ENCODE measurements around the gene LAMA3. TPM values are rescaled to one million over a fixed set of nuclear protein-coding genes. Genes with fewer than 3 reads are reported as not detected.

Gene LAMA3
- polyA plus RNA-seq, 1 donor = 2.4 TPM

DNA sequence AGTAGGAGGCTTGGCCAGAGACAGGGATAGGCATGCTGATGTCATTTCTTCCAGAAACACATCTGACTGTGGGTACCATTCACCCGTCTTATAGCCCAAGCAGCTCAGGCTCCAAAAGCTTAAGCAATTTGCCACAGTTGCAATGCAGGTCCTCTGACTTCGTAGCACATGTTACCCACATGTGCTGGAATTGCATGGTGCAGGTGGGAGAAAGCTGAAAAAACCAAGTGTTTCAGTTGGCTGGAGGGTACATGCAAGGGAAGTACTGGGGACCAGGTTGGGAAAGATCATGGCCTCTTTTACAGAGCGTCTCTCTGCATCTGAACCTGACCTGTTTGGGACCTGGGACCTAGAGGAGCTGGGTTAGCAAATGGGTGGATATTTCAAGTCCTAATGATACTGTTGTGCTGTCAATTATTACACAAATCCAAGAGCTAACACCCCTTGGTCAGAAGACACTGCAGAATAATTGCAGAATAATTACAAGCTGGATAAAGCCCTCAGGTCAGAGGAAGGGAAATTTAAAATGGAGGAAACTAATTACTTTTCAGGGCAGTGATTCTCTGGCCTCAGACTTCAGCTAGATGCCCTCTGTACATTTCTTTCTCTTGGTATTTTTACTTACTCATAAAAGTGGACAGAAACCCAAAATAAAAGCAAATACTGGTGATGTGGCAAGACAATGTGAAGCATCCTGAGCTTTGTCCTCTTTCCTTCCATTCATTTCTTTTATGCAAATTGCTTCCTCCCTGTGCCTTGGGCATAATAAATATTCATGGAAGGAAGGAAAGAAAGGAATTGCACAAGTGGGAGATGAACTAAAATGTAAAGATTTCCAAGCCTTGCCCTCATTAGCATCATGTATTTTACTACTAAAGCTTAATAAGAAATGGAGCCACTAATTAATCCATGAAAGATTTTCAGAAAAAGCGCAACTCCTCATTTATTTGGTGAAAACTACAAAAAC lies 279.7 kb downstream of the LAMA3 start:
- no peak for DNase-seq (ENCODE audit: low read depth)

GRCh38 chr18:23969664-23970063 lies 280.4 kb downstream of the LAMA3 start:
- no peak for DNase-seq (ENCODE audit: low read depth)

GRCh38 chr18:23970161-23971096 lies 281.2 kb downstream of the LAMA3 start:
- DNase-seq (ENCODE audit: low read depth) = no peak

GRCh38 chr18:23971097-23971440 lies 281.8 kb downstream of the LAMA3 start:
- no peak for DNase-seq (ENCODE audit: low read depth)

DNA sequence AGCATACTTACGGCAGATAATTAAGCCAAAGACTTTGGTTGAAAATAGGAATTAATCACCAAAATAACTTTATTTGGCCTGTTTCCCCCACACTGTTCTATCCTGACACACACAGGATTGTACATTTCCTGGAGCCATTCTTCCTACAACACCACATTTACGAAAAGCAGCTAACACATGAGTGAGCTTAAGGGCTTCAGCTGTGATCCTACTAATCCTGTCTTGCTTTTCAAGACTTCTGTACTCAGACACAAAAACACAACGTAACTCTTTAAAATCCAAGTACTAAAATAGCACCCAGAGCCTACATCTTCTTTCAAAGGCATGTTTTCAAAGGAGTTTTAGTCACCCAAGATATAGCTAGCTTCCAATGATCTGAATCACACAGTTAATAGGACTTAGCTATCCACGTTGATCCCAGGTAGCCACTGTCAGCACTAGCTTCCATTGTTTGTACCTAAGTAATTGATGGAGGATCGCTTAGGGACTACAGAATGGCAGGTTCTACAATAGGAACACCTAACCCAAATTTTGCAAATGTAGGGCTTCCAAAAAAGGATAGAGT lies 282.5 kb downstream of the LAMA3 start:
- DNase-seq (ENCODE audit: low read depth) = no peak

DNA sequence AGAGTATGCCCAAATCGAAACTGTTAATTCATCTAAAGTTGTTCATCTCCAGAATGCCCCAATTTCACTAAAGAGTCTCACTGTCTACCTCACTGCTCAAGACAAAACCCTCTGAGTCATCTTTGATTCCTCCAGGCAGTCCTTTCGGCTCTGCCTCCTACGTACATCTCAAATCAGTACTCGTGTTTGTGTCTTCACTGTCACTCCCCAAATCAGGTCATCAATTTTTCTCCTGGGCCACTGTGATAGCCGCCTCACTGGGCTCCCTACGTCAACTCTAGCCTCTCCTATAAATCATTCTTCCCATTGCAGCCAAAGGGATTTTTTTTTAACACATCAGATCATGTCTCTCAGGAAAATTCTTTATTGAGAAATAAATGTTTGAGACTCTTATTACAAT lies 283.2 kb downstream of the LAMA3 start:
- no peak for DNase-seq (ENCODE audit: low read depth)

DNA sequence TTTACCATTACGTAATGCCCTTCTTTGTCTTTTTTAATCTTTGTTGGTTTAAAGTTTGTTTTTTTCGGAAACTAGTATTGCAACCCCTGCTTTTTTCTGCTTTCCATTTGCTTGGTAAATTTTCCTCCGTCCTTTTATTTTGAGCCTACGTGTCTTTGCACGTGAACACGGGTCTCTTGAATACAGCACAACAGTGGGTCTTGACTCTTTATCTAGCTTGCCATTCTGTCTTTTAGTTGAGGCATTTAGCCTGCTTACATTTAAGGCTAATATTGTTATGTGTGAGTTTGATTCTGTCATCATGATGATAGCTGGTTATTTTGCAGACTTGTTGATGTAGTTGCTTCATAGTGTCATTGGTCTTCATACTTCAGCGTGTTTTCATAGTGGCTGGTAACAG lies 287.9 kb downstream of the LAMA3 start:
- no peak for DNase-seq (ENCODE audit: low read depth)

GRCh38 chr18:23977719-23978483 lies 288.6 kb downstream of the LAMA3 start:
- DNase-seq (ENCODE audit: low read depth) = no peak

DNA sequence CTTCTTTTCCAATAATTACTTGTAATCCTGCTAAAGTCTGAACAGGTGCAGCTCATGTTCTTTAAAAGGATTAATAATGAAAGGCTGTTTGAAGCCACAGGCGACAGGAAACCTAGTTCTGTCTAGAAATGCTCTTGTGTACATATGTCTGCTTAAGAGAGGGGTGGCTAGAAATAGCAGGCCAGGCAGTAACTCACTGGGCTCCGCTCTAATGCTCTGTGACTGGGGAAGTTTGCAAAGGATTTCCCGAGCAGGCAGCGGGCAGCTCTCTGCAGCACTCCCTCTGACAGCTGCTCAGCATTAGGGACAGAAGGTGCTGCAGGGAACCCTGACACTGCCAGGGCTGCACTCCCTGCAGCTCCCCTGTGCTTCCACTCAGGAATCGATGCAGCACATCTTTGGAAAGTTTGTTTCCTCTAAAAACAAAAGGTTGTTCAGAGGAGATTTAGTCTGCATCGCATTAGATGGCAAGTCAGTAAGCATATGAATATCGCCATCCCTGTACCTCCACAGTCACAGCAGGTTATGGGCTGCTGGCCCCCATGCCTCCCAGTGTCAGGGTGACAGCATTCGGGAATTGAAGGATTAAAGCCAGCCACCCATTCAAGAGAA lies 292.2 kb downstream of the LAMA3 start:
- no peak for DNase-seq (ENCODE audit: low read depth)

GRCh38 chr18:23982155-23983079 lies 293.2 kb downstream of the LAMA3 start:
- DNase-seq (ENCODE audit: low read depth) = no peak

- no peak for DNase-seq (ENCODE audit: low read depth)
Observed at GRCh38 chr18:23983112-23983511, 293.9 kb downstream of the LAMA3 start.

DNA sequence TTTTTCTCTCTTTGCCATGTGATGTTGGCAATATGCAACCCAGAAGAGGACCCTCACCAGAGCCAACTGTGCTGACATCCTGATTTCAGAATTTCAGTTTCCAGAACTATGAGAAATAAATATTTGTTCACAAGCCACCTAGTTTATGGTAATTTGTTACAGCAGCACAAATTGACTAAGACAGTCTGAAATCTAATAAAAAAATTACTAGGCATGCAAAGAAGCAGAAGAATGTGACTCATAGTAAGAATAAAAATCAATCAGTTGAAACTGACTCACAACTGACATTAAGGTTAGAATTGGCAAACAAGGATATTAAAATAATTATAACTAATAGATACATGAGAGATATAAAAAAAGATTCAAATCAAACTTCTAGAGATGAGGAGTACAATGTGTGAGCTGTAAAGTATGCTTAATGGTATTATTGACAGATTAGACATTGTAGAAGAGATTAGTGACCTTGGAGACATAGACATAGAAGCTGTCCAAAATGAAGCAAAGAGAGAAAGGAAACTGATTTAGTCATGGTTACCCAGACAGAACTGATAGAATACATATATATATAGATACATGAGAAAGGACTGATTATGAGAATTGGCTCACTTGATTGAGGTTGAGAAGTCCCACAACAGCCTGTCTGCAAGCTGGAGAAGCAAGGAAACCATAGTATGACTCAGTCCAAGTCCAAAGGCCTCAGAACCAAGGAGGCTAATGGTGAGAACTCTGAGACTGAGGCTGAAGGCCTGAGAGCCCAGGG lies 297.5 kb downstream of the LAMA3 start:
- DNase-seq (ENCODE audit: low read depth) = no peak

DNA sequence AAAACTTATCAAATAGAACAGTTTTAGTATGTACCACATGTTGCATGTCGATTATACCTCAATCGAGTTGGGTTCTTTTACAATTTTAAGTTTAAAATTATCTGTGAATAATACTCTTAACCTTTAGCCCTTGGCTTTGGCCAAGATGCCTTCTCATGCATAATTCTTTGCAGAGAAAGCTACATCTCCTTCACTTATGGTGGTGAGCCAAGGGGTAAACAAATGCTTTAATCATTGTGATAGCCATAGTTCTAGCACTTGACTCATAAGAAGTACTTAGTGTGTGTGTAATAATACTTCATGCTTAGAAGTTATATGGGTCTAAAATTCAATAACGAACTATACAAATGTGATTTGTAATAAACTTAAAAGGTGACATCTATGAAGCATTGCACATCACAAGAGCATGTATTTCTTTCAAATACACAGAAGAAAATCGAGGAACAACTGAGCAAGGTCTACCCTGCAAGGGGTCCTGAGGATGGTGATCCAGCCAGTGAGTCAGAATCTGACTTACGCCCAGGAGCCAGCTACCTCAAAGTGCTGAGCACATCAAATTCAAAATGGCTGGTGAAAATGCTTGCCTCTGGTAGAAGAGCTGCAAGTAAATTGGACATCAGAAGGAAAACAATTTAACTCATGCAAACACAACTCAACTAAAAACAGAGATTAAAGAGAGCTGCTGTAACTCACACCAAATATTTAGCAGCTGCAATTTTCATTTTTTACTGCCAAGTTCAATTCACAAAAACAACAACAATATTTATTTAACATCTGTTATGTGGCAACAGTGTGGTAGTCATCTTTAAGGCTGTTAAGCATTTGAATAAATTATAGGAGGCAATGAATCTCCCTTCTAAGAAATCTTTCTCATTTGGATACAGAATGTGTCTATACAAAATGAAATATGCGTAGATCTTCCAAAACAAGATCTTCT lies 301.5 kb downstream of the LAMA3 start:
- no peak for DNase-seq (ENCODE audit: low read depth)

DNA sequence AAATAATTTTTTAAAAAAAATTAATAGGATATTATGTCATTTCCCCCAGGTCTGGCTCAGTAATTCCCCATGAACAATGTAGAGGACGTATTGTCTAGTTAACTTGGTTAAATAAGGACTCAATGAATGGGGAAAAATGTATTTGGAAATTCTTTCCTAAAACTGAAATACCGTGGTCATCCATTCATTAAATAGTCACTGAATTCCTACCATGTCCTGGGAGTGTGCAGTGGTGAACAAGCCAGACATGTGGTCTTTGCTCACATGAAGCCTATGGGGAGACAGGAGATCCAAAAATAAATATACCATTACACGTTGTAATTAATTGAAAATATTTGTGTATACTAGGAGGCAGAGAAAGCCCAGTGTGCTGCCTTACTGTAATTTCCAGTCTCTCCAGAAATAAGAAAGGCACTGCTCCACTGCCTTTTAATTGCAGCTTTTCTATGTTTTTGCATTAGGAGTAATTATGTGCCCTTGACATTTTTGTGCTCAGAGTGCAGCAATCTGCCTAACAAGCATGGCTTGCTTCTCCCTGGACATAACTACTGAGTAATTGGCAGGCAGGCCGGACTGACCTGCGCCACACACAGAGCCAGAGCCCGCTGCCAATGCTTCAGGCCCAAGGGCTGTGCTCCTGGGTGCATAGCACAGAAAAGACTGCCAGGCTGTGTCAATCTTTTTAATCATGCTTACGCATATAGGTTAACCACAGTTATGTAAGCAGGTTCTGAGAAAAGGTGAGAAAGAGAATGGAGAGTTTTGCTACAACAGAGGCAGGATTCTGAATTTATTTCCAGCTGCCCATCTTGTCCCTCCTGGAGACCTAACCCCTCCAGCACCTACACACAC lies 303.1 kb downstream of the LAMA3 start:
- DNase-seq (ENCODE audit: low read depth) = no peak

- no peak for DNase-seq (ENCODE audit: low read depth)
Observed at GRCh38 chr18:23992941-23993280, 303.7 kb downstream of the LAMA3 start.

DNA sequence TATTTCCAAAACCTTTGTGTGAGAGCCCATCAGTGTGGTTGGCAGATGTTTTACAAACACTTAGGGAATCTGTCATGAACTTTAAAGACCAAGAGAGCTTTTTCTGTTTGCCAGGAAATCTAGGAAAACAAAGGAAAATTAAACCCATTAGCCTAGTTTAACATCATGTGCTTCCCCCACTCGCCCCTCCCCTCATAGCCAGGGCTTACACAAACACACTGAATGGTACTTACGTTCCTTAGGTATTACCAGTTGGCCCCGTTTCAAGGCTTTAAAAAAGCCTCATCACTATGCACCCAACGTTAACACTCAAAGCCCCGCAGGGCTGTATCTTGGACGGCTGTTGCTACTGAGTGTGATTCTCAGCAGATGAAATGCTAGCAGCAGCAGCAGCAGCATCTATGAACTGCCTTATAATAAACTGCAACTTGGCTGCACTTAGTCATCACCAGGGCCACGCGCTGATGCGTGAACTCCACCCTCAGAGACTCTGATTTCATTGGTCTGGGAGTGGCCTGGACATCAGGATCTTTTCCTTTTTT lies 305.2 kb downstream of the LAMA3 start:
- no peak for DNase-seq (ENCODE audit: low read depth)

DNA sequence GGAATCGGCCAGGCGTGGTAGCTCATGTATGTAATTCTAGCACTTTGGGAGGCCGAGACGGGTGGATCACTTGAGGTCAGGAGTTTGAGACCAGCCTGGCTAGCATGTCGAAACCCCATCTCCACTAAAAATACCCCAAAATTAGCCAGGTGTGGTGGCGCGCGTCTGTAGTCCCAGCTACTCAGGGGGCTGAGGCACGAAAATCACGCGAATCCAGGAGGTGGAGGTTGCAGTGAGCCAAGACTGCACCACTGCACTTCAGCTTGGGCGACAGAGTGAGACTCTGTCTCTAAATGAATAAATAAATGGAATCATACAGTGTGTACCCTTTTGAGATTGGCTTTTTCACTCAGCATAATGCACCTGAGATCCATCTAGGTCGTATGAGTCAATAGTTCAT lies 305.9 kb downstream of the LAMA3 start:
- no peak for DNase-seq (ENCODE audit: low read depth)

Measured in forelimb muscle (tissue), 1 donor.